ENCODE results near the gene LITAFD.
"Not testable (repeated sequence)": the region's sequence is repeated elsewhere in the genome, so short reads cannot be mapped to it uniquely, and the experiment has no call there.

GRCh38 chr16:8842016-8842415 lies 40.1 kb upstream of the LITAFD start:
- not testable (repeated sequence) for TF ChIP-seq POLR2A (IDR thresholded peaks at IDR 0.05; ENCODE audit: low read length); GATA1 (IDR thresholded peaks at IDR 0.05; ENCODE audit: low read depth, low read length)
